NK-92 (cell line): ENCODE results near the gene GDF15.
"Not testable (repeated sequence)": the region's sequence is repeated elsewhere in the genome, so short reads cannot be mapped to it uniquely, and the experiment has no call there.

ENCODE experiments used
- DNase-seq: peaks from one replicate; lab custom pipeline; 2025; ENCODE audit not compliant: unreplicated experiment; lab: John Stamatoyannopoulos, UW

GDF15 gene

DNA sequence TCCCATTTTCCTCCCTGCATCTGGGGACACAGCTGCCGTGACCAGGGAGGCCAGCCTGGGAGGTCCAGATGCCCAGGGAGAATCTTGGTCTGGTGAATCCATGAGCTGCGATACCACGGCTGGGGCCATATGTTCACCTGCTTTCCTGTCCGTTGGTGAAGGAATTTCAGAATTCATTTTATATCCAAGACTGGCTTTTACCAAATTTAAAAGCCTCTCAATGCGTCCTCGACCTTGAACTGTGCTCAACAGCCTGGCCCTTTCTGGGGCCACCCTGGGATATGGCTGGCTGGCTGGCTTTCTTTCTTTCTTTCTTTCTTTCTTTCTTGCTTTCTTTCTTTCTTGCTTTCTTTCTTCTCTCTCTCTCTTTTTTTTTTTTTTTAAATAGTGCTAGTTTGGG, 22.2 kb upstream of the GDF15 start:
- no peak for DNase-seq

DNA sequence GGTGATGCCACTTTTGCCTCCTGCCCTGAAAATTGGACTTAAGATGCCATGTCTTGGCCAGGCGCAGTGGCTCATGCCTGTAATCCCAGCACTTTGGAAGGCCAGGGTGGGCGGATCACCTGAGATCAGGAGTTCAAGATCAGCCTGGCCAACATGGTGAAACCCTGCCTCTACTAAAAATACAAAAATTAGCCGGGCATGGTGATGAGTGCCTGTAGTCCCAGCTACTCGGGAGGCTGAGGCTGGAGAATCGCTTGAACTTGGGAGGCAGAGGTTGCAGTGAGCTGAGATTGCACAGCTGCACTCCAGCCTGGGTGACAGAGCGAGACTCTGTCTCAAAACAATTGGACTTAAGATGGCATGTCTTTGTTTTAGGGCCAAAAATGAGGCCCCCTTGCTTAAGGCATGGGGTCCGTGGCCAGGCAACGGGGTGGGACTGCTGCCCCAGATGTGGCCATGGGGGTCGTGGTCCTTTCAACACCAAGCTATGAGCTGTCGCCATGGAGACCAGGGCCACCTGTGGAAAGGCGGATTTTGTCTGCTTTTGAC, 21.6 kb upstream of the GDF15 start:
- DNase-seq, result not testable (repeated sequence)

DNA sequence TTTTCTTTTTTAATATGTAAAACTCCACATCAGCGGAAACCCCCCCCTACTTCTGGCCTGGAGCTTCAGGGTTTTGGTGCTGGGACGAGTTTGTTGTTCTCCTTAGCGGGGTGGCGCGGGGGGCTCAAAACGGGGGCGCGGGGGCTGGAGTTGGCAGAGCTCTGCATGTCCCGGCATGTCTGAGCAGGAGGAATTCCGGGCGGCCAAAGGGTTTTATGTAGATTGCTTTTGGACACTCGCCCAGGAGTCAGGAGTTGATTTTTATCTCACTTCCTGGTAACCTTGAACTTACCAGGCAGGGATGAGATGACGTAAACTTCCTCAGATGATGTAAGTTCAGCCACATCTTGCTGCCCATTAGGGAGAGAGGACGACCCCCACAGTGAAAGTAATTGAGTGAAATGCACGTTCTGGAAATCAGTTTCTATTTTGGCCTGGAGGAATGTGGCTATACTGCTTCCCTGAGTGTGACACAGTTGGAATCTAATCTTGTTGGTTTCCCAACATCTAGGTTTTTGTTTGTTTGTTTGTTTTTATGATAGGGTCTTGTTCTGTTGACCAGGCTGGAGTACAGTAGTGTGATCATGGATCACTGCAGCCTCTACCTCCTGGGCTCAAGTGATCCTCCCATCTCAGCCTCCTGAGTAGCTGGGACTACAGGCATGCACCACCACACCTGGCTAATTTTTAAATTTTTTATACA, 21.0 kb upstream of the GDF15 start:
- no peak for DNase-seq

DNA sequence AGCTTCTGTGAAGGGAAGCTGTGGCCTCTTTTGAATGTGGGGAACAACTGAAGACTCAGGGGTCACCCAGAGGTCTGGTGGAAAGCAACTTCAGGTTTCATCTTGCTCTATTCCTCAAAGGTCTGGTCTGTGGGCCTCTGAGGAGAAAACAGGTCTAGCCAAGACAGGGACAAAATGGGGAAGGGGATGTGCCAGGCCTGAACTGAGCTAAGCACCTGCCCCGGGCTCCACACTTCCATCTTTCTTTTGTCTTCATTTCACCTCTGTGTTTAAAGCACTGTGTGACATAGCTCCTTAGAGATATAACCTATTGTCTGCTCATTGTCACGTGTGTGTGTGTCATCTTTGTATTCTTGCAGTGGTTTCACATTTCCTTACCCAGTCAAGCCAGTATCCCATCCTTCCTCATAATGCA, 19.9 kb upstream of the GDF15 start:
- no peak for DNase-seq

DNA sequence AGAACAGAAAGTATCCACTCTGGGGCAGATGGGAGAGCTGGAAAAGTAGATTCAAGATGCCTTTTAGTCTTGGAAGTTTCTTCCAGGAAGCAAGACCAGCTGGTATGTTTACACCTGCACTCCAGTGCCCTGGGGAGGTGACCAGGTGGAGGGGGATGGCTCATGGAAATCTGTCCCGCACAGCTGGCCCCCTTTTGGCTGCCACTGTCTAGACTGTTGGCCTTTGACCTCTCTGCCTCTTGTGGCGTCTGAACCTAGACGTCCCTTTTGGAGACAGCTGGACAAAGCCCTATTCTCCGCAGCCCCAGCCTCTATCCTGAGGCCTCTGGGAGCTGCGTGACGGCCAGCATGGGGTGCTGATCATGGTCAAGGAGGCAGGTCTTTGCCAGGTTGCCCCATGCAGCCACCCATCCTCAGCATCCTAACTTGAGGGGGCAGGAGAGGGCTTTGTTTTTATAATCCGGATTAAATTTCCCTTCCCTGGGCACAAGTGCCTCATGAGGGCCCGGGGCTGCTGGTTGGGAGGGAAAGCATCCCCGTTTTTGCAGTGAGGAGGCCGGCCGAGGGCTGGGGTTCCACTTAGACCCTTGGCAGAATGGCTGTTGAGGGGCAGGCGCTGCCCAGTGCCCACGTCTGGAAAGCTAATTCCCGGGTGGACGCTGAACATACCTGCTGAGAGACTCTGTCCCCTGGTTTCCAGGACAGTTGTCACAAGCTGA, 17.3 kb upstream of the GDF15 start:
- no peak for DNase-seq

DNA sequence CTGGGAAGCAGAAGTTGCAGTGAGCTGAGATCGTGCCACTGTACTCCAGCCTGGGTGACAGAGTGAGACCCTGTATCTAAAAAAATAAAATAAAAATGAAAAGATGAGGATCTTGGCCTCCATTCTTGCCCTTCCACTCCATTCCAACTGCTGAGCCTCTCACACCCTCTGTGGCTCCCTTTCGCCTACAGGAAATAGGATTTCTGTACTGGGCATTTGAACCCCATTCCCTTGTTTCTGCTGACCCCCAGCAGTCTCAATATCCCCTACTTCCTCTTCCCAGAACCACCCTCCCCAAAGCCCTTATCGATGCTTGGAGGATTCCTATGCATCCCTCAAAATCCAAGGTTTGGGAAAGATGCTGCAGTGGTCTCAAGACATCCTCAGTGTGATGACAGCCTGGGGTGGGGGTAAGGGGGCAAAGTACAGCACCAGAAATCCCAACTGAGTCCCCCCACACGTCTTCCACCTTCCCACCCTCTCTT, 12.5 kb upstream of the GDF15 start:
- DNase-seq, result no peak

DNA sequence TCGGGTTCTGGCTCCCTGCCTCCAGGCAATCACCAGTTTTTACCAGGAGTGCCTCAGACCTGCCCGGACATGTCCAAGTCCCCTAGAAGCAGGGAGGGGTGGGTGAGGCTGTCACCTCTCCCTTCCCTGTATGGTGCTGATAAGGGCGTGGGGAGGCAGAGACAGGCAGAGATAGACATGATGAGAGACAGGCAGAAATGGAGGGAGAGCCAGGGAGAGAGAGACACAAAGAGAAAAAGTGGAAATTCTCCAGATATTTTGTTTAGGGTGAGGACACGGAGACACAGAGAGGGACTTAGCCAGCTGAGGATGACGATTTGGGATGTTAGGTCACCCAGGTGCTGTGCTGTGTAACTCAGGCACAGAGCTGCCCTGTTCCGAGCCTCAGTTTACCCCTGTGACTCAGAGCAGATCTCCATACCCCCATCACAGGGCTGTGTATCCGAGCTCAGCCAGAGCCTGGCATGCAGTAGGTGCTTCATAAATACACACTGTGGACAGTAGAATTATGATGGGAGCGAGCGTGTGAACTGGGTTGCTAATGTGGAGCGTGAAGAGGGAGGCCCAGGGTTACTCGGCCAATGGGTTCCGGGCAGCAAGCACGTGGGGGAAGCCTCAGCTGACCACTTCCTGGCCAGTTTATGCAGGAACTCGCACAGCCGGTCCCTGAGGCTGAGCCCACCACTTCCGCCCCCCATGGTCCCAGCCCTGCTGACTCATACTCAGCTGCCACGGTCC, 11.9 kb upstream of the GDF15 start:
- DNase-seq, result no peak

DNA sequence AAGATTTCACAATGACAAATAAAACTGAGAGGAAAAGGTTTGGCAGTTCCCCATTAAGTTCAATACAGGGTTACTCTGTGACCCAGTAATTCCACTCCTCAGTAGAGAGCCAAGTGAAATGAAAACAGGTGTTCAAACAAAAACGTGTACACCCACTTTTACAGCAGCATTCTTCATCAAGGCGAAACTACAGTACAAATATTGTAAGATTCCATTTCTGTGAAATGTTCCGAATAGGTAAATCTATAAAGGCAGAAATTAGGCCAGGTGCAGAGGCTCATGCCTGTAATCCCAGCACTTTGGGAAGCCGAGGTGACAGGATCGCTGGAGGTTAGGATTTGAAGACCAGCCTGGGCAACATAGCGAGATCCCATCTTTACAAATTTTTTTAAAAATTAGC, 8.9 kb upstream of the GDF15 start:
- DNase-seq, result no peak

DNA sequence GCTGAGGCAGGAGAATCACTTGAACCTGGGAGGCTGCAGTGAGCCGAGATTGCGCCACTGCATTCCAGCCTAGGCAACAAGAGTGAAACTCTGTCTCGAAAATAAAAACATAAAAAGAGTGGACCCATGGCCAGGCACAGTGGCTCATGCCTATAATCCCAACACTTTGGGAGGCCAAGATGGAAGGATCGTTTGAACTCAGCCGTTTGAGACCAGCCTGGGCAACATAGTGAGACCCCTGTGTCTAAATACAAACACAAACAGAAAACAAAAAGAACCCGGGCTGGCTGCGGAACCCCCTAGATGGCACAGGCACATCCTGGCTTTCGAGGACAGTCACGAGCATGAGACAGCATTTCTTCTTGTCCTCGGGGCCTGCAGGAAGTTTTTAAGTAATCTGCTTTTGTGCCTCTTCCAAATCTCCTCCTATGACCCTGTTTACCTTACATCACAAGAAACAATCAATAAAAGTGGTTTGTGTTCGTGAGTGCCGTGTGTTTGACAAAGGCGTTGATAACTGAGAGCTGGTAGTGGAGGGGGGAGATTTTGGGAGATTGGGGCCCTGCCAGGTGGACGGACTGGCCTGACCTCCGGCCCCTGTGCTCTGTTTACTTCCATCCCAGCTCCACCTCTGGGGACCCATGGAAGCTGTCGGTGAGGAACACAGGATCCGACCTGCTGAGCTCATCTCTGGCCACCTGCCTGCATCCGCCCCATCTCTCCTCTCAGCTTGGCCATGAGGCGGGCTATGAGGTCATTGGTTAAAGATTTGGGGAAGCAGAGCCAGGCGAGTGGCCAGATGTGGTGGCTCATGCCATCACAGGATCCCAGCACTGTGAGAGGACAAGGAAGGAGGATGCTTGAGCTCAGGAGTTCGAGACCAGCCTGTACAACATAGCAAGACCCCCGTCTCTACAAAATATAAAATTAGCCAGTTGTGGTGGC, 5.9 kb upstream of the GDF15 start:
- DNase-seq, result no peak

DNA sequence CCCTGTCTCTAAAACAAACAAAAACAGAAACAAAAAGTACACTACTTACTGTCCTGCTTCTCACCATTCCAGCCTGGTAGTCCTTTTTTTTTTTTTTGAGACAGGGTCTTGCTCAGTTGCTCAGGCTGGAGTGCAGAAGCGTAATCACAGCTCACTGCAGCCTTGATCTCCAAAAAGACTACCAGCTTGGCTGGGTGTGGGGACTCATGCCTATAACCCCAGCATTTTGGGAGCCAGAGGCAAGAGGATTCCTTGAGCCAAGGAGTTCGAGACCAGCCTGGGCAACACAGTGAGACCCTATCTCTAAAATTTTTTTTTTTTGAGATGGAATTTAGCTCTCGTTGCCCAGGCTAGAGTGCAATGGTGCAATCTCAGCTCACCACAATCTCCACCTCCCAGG, 5.1 kb upstream of the GDF15 start:
- no peak for DNase-seq

DNA sequence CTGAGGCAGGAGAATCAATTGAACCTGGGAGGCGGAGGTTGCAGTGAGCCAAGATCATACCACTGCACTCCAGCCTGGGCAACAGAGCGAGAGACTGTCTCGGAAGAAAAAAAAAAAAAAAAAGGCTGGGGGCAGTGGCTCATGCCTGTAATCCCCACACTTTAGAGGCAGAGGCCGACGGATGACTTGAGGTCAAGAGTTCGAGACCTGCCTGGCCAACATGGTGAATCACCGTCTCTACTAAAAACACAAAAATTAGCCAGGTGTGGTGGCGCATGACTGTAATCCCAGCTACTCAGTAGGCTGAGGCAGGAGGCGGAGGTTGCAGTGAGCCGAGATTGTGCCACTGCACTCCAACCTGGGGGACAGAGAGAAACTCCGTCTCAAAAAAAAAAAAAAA, 2.3 kb upstream of the GDF15 start:
- DNase-seq, result not testable (repeated sequence)

DNA sequence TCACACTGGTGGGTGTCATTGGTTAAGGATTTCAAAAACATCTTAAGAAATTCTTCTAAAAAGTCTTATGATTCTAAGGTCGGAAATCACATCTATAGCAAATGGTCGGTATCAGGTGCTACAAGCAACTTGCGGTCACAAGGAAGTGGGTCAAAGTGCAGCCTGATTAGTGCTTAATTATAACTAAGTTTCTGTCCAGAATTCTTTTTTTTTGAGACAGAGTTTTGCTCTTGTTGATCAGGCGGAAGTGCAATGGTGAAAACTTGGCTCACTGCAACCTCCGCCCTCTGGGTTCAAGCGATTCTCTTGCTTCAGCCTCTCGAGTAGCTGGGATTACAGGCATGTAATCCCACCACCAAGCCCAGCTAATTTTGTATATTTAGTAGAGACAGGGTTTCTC, 1.2 kb upstream of the GDF15 start:
- DNase-seq, result no peak

DNA sequence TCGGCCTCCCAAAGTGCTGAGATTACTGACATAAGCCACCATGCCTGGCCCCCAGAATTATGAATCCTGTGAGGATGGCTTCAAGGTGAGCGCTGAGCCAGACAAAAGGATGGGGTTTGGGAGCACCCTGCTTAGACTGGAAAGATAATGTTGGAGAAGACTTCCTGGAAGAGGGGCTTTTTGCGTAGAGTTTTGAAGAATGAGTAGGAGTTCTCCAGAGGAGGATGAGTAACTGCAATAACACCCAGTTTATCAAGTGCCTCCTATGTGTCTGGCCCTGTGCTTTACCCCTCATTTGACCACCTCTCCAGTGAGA, 641 bp upstream of the GDF15 start:
- no peak for DNase-seq

DNA sequence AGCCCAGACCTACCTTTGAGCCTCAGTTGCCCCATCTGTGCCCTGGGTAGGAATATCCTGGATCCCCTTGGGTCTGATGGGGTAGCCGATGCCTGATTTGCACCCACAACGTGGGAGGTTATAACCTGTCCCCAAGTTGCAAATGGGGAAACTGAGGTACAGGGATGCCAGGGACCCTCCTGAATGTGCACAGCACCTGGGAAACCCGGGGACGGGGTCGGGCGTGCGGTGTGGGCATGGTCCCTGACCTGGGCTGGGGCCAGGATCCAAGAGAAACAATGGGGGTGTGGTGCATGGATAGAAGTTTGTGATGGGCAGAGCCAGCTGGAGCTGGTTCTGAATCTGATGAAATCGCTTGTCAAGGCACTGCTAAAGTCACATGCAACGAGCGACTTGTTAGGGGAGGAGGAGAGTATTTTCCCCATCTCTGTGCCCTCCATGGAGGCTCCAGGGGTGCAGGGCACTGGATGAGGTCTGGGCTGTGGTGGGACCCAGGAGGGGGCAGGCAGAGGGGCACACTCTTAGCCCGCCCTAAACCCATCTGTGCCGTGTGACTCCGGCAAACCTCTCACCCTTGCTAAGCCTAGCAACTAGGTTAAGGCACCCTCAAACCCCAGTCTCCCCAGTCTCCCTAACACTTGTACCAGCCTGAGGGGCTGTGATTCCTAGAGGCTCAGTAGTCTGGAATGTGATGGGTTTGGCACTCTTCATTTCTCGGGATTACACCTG, 749 bp downstream of the GDF15 start:
- no peak for DNase-seq

DNA sequence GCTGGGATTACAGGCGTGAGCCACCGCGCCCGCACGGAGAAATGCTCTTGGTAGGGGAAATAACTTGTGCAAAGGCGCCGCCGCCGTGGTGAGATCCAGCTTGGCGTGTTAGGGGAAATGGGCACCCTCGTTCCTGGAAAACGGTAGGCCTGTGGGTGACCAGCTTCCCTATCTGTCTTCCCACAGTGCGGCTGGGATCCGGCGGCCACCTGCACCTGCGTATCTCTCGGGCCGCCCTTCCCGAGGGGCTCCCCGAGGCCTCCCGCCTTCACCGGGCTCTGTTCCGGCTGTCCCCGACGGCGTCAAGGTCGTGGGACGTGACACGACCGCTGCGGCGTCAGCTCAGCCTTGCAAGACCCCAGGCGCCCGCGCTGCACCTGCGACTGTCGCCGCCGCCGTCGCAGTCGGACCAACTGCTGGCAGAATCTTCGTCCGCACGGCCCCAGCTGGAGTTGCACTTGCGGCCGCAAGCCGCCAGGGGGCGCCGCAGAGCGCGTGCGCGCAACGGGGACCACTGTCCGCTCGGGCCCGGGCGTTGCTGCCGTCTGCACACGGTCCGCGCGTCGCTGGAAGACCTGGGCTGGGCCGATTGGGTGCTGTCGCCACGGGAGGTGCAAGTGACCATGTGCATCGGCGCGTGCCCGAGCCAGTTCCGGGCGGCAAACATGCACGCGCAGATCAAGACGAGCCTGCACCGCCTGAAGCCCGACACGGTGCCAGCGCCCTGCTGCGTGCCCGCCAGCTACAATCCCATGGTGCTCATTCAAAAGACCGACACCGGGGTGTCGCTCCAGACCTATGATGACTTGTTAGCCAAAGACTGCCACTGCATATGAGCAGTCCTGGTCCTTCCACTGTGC, 2.4 kb downstream of the GDF15 start:
- DNase-seq, result no peak

DNA sequence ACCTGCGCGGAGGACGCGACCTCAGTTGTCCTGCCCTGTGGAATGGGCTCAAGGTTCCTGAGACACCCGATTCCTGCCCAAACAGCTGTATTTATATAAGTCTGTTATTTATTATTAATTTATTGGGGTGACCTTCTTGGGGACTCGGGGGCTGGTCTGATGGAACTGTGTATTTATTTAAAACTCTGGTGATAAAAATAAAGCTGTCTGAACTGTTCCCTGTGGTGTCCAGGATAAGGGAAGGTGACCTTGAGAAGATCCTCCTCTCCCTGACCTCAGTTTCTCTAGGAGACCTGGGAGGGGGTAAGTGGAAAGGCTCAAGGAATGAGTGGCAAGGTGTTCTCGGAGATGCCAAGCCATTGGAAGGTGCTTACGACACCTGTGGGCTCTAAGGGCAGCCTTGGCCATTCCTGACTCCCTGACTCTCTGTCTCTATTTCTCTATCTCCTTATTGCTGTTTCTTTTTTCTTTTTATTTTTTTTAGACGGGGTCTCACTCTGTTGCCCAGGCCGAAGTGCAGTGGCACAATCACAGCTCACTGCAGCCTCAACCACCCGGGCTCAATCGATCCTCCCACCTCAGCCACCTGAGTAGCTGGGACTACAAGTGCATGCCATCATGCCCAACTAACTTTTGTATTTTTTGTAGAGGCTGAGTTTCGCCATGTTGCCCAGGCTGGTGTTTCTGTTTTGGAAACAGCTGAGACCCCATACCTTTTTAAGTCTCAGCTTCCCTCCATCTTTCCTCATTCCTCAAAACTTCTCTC, 3.2 kb downstream of the GDF15 start:
- DNase-seq, result no peak

DNA sequence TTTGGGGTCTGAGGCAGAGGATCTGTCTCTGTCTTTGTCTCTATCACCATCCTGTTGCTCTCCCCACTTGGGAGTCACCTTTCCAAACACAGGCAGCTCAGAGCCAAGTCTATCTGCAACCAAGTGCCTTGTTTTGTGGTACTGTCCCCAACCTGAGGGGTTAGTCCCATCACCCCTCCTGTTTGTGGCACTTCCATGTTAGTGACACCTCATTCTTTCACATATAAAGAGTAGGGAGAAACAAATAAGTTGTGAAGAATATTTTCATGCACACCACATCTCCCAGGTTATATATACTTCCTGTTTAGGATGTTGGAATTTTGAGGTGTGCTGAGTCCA, 3.7 kb downstream of the GDF15 start:
- DNase-seq, result no peak

DNA sequence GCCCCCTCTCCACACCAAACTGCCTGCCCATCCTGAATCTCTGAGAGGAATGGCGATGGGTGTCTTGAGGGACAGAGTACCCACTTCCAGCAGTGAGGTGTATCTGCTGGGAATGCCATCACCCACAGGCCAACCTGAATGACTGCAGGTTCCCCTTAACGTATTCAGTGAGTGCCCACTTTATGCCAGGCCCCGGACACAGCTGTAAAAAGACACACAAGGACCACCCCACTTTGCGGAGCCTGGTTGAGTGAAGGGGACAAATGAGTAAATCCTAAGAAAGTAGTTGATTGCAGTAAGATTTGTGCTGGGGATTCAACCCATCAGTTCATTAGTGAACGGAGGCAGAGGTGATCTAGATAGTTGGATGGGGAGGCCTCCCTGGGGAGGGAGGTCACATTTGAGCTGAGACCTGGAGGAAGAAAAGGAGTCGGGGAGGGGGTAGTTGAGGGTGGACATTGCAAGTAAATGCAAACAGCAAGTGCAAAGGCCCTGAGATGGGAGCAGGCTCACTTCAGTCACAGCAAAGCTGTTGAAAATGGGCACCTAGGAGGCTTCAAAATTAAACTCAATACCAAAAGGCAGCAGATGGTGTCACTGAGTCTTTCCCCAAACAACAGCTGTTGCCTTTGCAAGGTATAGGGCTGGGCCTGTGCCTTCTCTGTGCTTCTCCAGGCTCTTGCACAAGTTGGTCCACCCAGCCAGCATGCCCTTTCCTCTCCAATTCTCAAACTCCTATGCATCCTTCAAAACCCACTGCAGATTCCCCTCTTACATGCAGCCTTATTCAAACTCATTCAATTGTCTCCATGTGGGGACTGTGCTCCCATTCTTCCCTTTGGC, 4.3 kb downstream of the GDF15 start:
- DNase-seq, result no peak
